ENCODE results near the gene GLS2.

GRCh38 chr12:56431850-56432249 is 56.1 kb downstream of the GLS2 start:
- TF ChIP-seq CHD1 (IDR thresholded peaks at IDR 0.05; ENCODE audit: low read length) (no peak), CTCF (IDR thresholded peaks at IDR 0.05 in 2 of 3, conservative IDR thresholded peaks at IDR 0.05 in 1 of 3; ENCODE audit: insufficient read depth in 2 of 3, low read depth in 1 of 3, low read length in 3 of 3) (no peak), SMARCC2 (IDR thresholded peaks at IDR 0.05; ENCODE audit: low read depth) (no peak), NR2C2 (CRISPR knock-in tag; IDR thresholded peaks at IDR 0.05) (no peak), NR2C2 (tag; IDR thresholded peaks at IDR 0.05) (no peak), POLR2AphosphoS5 (IDR thresholded peaks at IDR 0.05; ENCODE audit: control insufficient read depth, insufficient read depth, low read depth, low read length) (no peak), ZBTB8A (IDR thresholded peaks at IDR 0.05; ENCODE audit: partially characterized antibody) (no peak), ZNF445 (CRISPR knock-in tag; IDR thresholded peaks at IDR 0.05; ENCODE audit: low read depth) (no peak), ZNF717 (CRISPR knock-in tag; IDR thresholded peaks at IDR 0.05) (no peak), JUND (IDR thresholded peaks at IDR 0.05; ENCODE audit: borderline replicate concordance, low read depth, low read length) (no peak), JUND (tag; IDR thresholded peaks at IDR 0.05; ENCODE audit: borderline replicate concordance, low read depth, low read length) (no peak), KDM2B (CRISPR knock-in tag; IDR thresholded peaks at IDR 0.05) (no peak), POLR2AphosphoS2 (IDR thresholded peaks at IDR 0.05; ENCODE audit: low read length) (no peak)

All from K562 (cell line).